SU-DHL-6 (cell line): ENCODE data around the gene PRXL2B.

Experiments
- H2AFZ ChIP-seq: fragments of 200-600 bp; sonication (generic); 2 replicates; pipeline ENCODE4 v1.6.1; 2014; ENCODE audit warnings: low read depth, mild to moderate bottlenecking, moderate library complexity, mixed read lengths, antibody characterized with exemption, low read length; ENCODE audit not compliant: severe bottlenecking
- H3F3A ChIP-seq: fragments of 200-600 bp; shearing (Covaris generic); 2 replicates; pipeline ENCODE4 v1.6.0; 2016; ENCODE audit warnings: antibody characterized with exemption, mild to moderate bottlenecking; ENCODE audit not compliant: insufficient read depth
- H3K27ac ChIP-seq: fragments of 200-600 bp; sonication (generic); 2 replicates; pipeline ENCODE4 v1.5.1; 2016; ENCODE audit warnings: low read depth, mild to moderate bottlenecking, low read length, moderate library complexity, mixed read lengths
- H3K27me3 ChIP-seq: fragments of 200-600 bp; sonication (generic), shearing (Covaris generic); 2 replicates; pipeline ENCODE4 v1.6.0; 2014; ENCODE audit warnings: mild to moderate bottlenecking, low read length
- H3K36me3 ChIP-seq: fragments of 200-600 bp; sonication (generic); 2 replicates; pipeline ENCODE4 v1.6.1; 2014; ENCODE audit warnings: mild to moderate bottlenecking, low read length, mixed read lengths
- H3K4me2 ChIP-seq: fragments of 300-600, 200-600 bp; shearing (Covaris generic), sonication (generic); 2 replicates; pipeline ENCODE4 v1.6.0; 2014; ENCODE audit warnings: low read length, low read depth, mild to moderate bottlenecking; ENCODE audit not compliant: poor library complexity, severe bottlenecking
- H3K4me3 ChIP-seq: fragments of 200-600 bp; sonication (generic); 2 replicates; pipeline ENCODE4 v1.5.1; 2014; ENCODE audit warnings: antibody characterized with exemption, low read length, mild to moderate bottlenecking, mixed read lengths; ENCODE audit not compliant: insufficient read depth, poor library complexity, severe bottlenecking
- H3K79me2 ChIP-seq: fragments of 200-600 bp; sonication (generic); 2 replicates; pipeline ENCODE4 v1.6.1; 2014; ENCODE audit warnings: mild to moderate bottlenecking, low read length, moderate library complexity; ENCODE audit not compliant: insufficient read depth
- H3K9ac ChIP-seq: fragments of 200-600 bp; sonication (generic); 2 replicates; pipeline ENCODE4 v1.7.0; 2014; ENCODE audit warnings: mild to moderate bottlenecking, low read length
- H3K9me2 ChIP-seq: fragments of 200-600 bp; sonication (generic); replicated peaks from 2 replicates; pipeline ENCODE4 v1.6.1; 2014; ENCODE audit warnings: low read length; ENCODE audit not compliant: insufficient read depth
- H3K9me3 ChIP-seq: fragments of 200-600 bp; sonication (generic); 2 replicates; pipeline ENCODE4 v1.6.1; 2014; ENCODE audit warnings: low read length, mixed read lengths; ENCODE audit not compliant: insufficient read depth
- H4K20me1 ChIP-seq: fragments of 200-600 bp; sonication (generic); 2 replicates; pipeline ENCODE4 v1.6.1; 2014; ENCODE audit warnings: low read depth, mild to moderate bottlenecking, antibody characterized with exemption, low read length, moderate library complexity, mixed read lengths
- EZH2phosphoT487 ChIP-seq: fragments of 200-600 bp; sonication (generic), shearing (Covaris generic); conservative IDR thresholded peaks from 2 replicates; pipeline ENCODE4 v1.6.1; 2018; ENCODE audit warnings: mild to moderate bottlenecking, antibody characterized with exemption, low read length, moderate library complexity, mixed read lengths
- TF ChIP-seq, protein P1 (sequence below): fragments of 200-600 bp; sonication (generic); IDR thresholded peaks from one replicate; pipeline ENCODE4 v1.5.1; 2017; ENCODE audit warnings: antibody characterized with exemption, mild to moderate bottlenecking, low read length, moderate library complexity; ENCODE audit not compliant: insufficient read depth, poor library complexity, severe bottlenecking

PRXL2B gene

DNA sequence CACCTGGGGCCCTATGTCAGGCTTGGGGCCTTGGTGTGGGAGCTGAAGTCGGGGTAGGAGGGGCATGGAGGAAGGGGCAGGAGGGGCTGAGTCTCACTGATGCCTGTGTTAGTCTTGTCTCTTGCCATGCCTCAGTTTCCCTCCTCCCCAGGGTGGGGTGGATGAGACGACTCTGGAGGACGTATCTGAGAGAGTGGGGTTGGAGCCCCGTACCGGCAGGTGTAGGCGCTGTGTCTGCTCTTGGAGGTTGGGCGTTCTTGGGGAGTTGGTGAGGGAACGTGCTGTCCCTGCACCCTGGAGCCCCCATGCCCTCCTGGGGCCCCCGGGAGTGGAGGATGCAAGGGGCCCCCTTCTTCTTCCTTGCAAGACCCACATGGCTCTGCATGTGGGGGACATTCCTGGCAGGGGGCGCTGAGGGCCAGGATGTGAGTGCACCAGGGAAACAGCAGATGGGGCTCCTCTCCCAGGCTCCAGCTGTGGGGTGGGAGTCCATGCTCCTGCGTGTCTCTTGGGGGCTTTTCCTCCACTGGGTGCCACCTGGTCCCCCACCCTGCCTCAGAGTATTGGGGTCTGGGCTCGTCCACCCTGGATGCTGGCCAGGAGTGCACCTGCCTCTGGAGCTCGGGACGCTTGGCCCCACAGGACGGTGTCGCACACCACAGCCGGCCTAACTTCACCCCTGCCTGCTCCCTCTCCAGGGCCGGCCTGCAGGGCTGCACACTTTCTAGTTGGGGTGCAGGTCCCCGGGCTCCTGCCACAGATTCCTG is 31.8 kb upstream of the PRXL2B start:
- Histone ChIP-seq H3K9me3 (no peaks in the 10 kb centered on the region), H3K36me3 (no peaks in the 10 kb centered on the region), H3K9ac (no peak overlapping the region), H3K9me2 (no peaks in the 10 kb centered on the region), H2AFZ (no peak overlapping the region), H3K79me2 (no peaks in the 10 kb centered on the region), H4K20me1 (no peaks in the 10 kb centered on the region), H3K4me2 (no peak overlapping the region), H3K4me3 (no peak overlapping the region), H3K27me3 (no peaks in the 10 kb centered on the region), H3F3A (no peaks in the 10 kb centered on the region), H3K27ac (no peak overlapping the region)
- TF ChIP-seq, protein P1, sequence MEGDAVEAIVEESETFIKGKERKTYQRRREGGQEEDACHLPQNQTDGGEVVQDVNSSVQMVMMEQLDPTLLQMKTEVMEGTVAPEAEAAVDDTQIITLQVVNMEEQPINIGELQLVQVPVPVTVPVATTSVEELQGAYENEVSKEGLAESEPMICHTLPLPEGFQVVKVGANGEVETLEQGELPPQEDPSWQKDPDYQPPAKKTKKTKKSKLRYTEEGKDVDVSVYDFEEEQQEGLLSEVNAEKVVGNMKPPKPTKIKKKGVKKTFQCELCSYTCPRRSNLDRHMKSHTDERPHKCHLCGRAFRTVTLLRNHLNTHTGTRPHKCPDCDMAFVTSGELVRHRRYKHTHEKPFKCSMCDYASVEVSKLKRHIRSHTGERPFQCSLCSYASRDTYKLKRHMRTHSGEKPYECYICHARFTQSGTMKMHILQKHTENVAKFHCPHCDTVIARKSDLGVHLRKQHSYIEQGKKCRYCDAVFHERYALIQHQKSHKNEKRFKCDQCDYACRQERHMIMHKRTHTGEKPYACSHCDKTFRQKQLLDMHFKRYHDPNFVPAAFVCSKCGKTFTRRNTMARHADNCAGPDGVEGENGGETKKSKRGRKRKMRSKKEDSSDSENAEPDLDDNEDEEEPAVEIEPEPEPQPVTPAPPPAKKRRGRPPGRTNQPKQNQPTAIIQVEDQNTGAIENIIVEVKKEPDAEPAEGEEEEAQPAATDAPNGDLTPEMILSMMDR: no peak
- no peak for TF ChIP-seq EZH2phosphoT487

DNA sequence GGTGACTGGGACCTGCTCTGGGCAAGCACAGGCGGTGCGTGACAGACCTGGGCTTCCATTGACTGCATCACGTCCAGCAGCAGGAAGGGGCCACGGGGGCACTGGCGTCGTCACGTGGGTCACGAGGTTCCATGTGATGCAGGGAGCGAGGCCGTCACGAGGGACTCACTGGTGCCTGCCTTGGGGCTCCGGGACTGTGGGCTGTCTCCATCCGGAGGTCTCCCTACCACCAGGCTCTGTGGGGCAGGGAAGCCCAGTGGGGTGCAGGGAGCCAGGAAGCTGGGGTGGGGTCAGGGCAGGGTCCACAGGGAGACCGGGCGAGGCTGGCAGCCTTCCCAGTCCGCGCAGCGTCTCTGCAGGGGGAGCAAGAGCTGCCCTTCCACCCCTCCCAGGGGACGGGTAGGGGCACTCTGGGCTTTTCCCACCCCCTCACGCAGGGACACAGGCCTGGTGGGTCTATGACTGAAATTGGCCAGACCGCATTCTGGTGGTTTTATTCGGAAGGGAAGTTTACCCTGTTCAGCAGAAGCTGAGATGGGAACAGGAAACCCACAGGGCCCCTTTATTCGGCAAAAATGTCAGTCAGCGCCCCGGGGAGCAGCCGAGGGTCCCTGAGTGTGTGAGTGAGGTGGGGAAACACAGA is 30.8 kb upstream of the PRXL2B start:
- TF ChIP-seq, protein P1: no peak
- no peak for TF ChIP-seq EZH2phosphoT487
- Histone ChIP-seq H3K9ac (peak overlapping the region; percentile 32; the same call in 1 of the 2 replicates), H3K4me3 (peak overlapping the region; percentile 29), H4K20me1 (no peaks in the 10 kb centered on the region), H3F3A (no peaks in the 10 kb centered on the region), H3K9me3 (no peaks in the 10 kb centered on the region), H3K9me2 (no peaks in the 10 kb centered on the region), H3K4me2 (peak overlapping the region; percentile 52), H3K27ac (no peak overlapping the region; the same call in 1 of the 2 replicates), H3K36me3 (no peaks in the 10 kb centered on the region), H3K79me2 (no peaks in the 10 kb centered on the region), H3K27me3 (no peaks in the 10 kb centered on the region), H2AFZ (no peak overlapping the region)

DNA sequence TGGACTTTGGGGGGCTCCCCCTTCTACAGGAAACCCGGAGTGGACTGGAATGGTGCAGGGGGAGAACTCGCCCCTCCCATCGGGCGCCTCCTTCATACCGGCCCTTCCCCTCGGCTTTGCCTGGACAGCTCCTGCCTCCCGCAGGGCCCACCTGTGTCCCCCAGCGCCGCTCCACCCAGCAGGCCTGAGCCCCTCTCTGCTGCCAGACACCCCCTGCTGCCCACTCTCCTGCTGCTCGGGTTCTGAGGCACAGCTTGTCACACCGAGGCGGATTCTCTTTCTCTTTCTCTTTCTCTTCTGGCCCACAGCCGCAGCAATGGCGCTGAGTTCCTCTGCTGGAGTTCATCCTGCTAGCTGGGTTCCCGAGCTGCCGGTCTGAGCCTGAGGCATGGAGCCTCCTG is 30.3 kb upstream of the PRXL2B start, which contains the start of gene TNFRSF14:
Gene TNFRSF14 (plus strand): TSS at position 95 of the 401 bp plus-strand sequence. CDS start 294 bp downstream, at position 389.
- H3K4me2 ChIP-seq: peak within 1 kb of the TSS; percentile 52
- H4K20me1 ChIP-seq: no peaks in the 10 kb centered on the region
- H3F3A ChIP-seq: no peaks in the 10 kb centered on the region
- H3K9me3 ChIP-seq: no peaks in the 10 kb centered on the region
- no peak for TF ChIP-seq EZH2phosphoT487
- TF ChIP-seq, protein P1: no peak
- peak within 1 kb of the TSS; percentile 32; the same call in 1 of the 2 replicates for H3K9ac ChIP-seq
- H2AFZ ChIP-seq: no peak within 1 kb of the TSS
- no peaks in the 10 kb centered on the region for H3K36me3 ChIP-seq
- no peaks in the 10 kb centered on the region for H3K27me3 ChIP-seq
- no peaks in the 10 kb centered on the region for H3K79me2 ChIP-seq
- H3K9me2 ChIP-seq: no peaks in the 10 kb centered on the region
- no peak within 1 kb of the TSS; the same call in 1 of the 2 replicates for H3K27ac ChIP-seq
- peak within 1 kb of the TSS; percentile 29 for H3K4me3 ChIP-seq
